GM21390 (cell line): ENCODE data around the gene NSD2.

ENCODE experiments used
- ATAC-seq: cut with Tn5 transposase; IDR thresholded peaks from one replicate; pipeline ENCODE4 v1.9.1; 2021; ENCODE audit not compliant: unreplicated experiment

NSD2 gene

GRCh38 chr4:1967512-1968149, 96.4 kb downstream of the NSD2 start:
- no peak for ATAC-seq

GRCh38 chr4:1968686-1969295, 97.6 kb downstream of the NSD2 start:
- no peak for ATAC-seq

- ATAC-seq, result no peak
These were observed 98.9 kb downstream of the NSD2 start for GRCh38 chr4:1969928-1970723.

- ATAC-seq, result no peak
These were observed 99.7 kb downstream of the NSD2 start for GRCh38 chr4:1970926-1971325.

GRCh38 chr4:1971456-1972200, 100.4 kb downstream of the NSD2 start:
- ATAC-seq, result no peak

GRCh38 chr4:1972414-1972813, 101.2 kb downstream of the NSD2 start:
- no peak for ATAC-seq

GRCh38 chr4:1973218-1973617, 102.0 kb downstream of the NSD2 start:
- no peak for ATAC-seq

- ATAC-seq, result no peak
These were observed 102.5 kb downstream of the NSD2 start for GRCh38 chr4:1973661-1974060.

- ATAC-seq, result no peak
These were observed 103.6 kb downstream of the NSD2 start for GRCh38 chr4:1974840-1975239.

- ATAC-seq, result no peak
These were observed 104.2 kb downstream of the NSD2 start for GRCh38 chr4:1975391-1975801.

- no peak for ATAC-seq
These were observed 104.7 kb downstream of the NSD2 start for GRCh38 chr4:1975880-1976279.

- ATAC-seq, result no peak
These were observed 105.5 kb downstream of the NSD2 start for GRCh38 chr4:1976416-1977352.

- ATAC-seq, result no peak
These were observed 107.0 kb downstream of the NSD2 start for GRCh38 chr4:1978226-1978625.

GRCh38 chr4:1978741-1979476, 107.7 kb downstream of the NSD2 start:
- ATAC-seq, result no peak

- ATAC-seq, result no peak
These were observed 108.4 kb downstream of the NSD2 start for GRCh38 chr4:1979477-1980196.

GRCh38 chr4:1980561-1981041, 109.4 kb downstream of the NSD2 start:
- ATAC-seq, result no peak

- no peak for ATAC-seq
These were observed 110.3 kb downstream of the NSD2 start for GRCh38 chr4:1981251-1982058.
